ENCODE data around the gene ITGAX. TPM values are rescaled to one million over a fixed set of nuclear protein-coding genes. Genes with fewer than 3 reads are reported as not detected.
"Not testable (repeated sequence)": the region's sequence is repeated elsewhere in the genome, so short reads cannot be mapped to it uniquely, and the experiment has no call there.

ITGAX gene
- total RNA-seq, 2 donors from 2014 or later = 4.6 to 16.0 TPM

DNA sequence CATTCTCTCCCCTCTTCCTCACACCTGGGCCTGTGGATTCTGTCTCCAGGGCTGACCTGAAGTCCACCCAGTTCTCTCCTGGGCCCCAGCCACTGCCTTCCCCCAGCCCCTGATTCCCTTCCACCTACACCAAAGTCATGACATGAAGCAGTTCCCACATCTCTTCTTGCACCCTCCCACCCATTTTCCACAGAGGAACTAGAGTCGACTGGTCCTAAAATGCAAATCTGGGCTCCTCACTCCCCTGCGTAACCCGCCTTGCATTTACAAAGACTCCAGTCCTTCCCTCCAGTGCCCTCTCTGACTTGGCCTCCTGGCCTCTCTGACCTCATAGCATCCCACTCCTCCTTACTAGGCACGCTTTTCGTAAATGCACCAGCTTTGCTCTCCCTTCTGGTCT, 58.4 kb downstream of the ITGAX start:
- DNase-seq (no peak), ATAC-seq (no peak)
- H3K9me3 ChIP-seq (ENCODE audit: control insufficient read depth, low read length, poor library complexity, severe bottlenecking) = no peaks in the 10 kb centered on the region
- no peak overlapping the region for H3K4me3 Mint-ChIP-seq
- H3K36me3 Mint-ChIP-seq (ENCODE audit: low read depth) = peaks cover 3% of the 10 kb centered on the region
- peaks cover 5% of the 10 kb centered on the region for H3K4me1 Mint-ChIP-seq
- H3K27me3 Mint-ChIP-seq = peaks cover 49% of the 10 kb centered on the region
- peak overlapping the region; percentile 51 for H3K27ac Mint-ChIP-seq

DNA sequence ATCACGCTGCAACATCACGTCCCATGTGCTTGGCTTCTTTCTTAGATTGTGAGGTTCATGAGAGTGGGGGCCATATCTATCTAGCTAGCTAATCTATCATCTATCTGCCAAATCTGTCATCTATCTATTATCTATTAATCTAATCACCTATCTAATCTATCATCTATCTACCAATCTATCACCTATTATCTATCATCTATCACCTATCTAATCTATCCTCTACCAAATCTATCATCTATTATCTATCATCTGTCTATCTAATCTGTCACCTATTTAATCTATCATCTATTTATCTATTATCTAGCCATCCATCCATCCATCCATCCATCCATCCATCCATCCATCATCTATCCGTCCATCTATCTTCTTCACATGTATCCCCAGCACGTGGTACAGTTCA, 59.0 kb downstream of the ITGAX start:
- DNase-seq (no peak), ATAC-seq (no peak)
- peaks cover 5% of the 10 kb centered on the region for H3K4me1 Mint-ChIP-seq
- peaks cover 2% of the 10 kb centered on the region for H3K36me3 Mint-ChIP-seq (ENCODE audit: low read depth)
- H3K27ac Mint-ChIP-seq = peak overlapping the region; percentile 51
- peaks cover 44% of the 10 kb centered on the region for H3K27me3 Mint-ChIP-seq
- H3K9me3 ChIP-seq (ENCODE audit: control insufficient read depth, low read length, poor library complexity, severe bottlenecking) = no peaks in the 10 kb centered on the region
- H3K4me3 Mint-ChIP-seq = no peak overlapping the region

- no peak for ATAC-seq
- no peak for DNase-seq
- Mint-ChIP-seq H3K27me3 (peaks cover 39% of the 10 kb centered on the region), H3K36me3 (ENCODE audit: low read depth) (peaks cover 2% of the 10 kb centered on the region), H3K27ac (no peak overlapping the region), H3K4me1 (peaks cover 5% of the 10 kb centered on the region), H3K4me3 (no peak overlapping the region)
- no peaks in the 10 kb centered on the region for H3K9me3 ChIP-seq (ENCODE audit: control insufficient read depth, low read length, poor library complexity, severe bottlenecking)
These were observed 59.7 kb downstream of the ITGAX start for GRCh38 chr16:31414706-31415105.

DNA sequence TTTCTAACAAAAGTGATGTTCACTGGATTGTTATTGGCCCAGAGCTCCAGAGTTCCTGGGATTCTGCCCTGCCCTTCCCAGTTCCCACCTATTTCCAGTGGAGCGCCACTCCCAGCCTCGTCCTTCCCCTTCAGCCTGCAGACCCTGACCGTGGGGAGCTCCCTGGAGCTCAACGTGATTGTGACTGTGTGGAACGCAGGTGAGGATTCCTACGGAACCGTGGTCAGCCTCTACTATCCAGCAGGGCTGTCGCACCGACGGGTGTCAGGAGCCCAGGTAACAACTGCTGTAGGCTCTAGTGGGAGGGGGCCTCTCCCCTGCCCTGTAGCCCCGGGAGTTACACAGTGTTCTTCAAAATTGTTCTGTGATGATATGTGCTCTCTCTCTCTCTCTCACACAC, 61.4 kb downstream of the ITGAX start:
- peaks cover 5% of the 10 kb centered on the region for H3K4me1 Mint-ChIP-seq
- H3K9me3 ChIP-seq (ENCODE audit: control insufficient read depth, low read length, poor library complexity, severe bottlenecking) = no peaks in the 10 kb centered on the region
- no peak overlapping the region for H3K4me3 Mint-ChIP-seq
- no peak for ATAC-seq
- DNase-seq = no peak
- peaks cover 2% of the 10 kb centered on the region for H3K36me3 Mint-ChIP-seq (ENCODE audit: low read depth)
- H3K27ac Mint-ChIP-seq = no peak overlapping the region
- peaks cover 38% of the 10 kb centered on the region for H3K27me3 Mint-ChIP-seq

- H3K4me3 Mint-ChIP-seq; H3K36me3 Mint-ChIP-seq (ENCODE audit: low read depth); DNase-seq; H3K27ac Mint-ChIP-seq; H3K4me1 Mint-ChIP-seq; H3K9me3 ChIP-seq (ENCODE audit: control insufficient read depth, low read length, poor library complexity, severe bottlenecking); ATAC-seq: not testable (repeated sequence)
- H3K27me3 Mint-ChIP-seq = peaks cover 38% of the 10 kb centered on the region
These were observed 62.1 kb downstream of the ITGAX start for GRCh38 chr16:31417036-31417435.

DNA sequence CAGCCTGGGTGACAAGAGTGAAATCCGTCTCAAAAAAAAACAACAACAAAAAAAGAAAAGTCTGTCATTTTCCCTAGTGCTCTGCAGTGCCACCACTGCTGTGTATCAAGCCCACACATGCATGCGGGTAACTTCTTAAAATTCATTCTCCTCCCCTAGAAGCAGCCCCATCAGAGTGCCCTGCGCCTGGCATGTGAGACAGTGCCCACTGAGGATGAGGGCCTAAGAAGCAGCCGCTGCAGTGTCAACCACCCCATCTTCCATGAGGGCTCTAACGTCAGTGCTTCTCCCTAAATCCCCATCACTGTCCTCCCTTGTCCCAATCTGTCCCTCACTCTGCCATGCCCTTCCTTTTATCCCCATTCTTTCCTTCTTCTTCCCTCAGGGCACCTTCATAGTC, 62.9 kb downstream of the ITGAX start:
- Mint-ChIP-seq H3K27me3 (peaks cover 35% of the 10 kb centered on the region), H3K27ac (no peak overlapping the region), H3K4me3 (no peak overlapping the region), H3K4me1 (peaks cover 5% of the 10 kb centered on the region), H3K36me3 (ENCODE audit: low read depth) (no peaks in the 10 kb centered on the region)
- H3K9me3 ChIP-seq (ENCODE audit: control insufficient read depth, low read length, poor library complexity, severe bottlenecking) = no peaks in the 10 kb centered on the region
- DNase-seq (no peak), ATAC-seq (no peak)

GRCh38 chr16:31420037-31420436, 65.1 kb downstream of the ITGAX start:
- H3K9me3 ChIP-seq (ENCODE audit: control insufficient read depth, low read length, poor library complexity, severe bottlenecking) = no peaks in the 10 kb centered on the region
- Mint-ChIP-seq H3K27me3 (peaks cover 35% of the 10 kb centered on the region), H3K27ac (no peak overlapping the region), H3K4me1 (peaks cover 6% of the 10 kb centered on the region), H3K36me3 (ENCODE audit: low read depth) (no peaks in the 10 kb centered on the region), H3K4me3 (no peak overlapping the region)
- DNase-seq (no peak), ATAC-seq (no peak)

GRCh38 chr16:31421587-31421986, 66.6 kb downstream of the ITGAX start:
- ATAC-seq (no peak), DNase-seq (no peak)
- Mint-ChIP-seq H3K36me3 (ENCODE audit: low read depth) (no peaks in the 10 kb centered on the region), H3K27me3 (peaks cover 29% of the 10 kb centered on the region), H3K4me3 (no peak overlapping the region), H3K4me1 (peaks cover 6% of the 10 kb centered on the region), H3K27ac (no peak overlapping the region)
- H3K9me3 ChIP-seq (ENCODE audit: control insufficient read depth, low read length, poor library complexity, severe bottlenecking) = no peaks in the 10 kb centered on the region

- H3K9me3 ChIP-seq (ENCODE audit: control insufficient read depth, low read length, poor library complexity, severe bottlenecking) = no peaks in the 10 kb centered on the region
- H3K27ac Mint-ChIP-seq = no peak overlapping the region
- peaks cover 28% of the 10 kb centered on the region for H3K27me3 Mint-ChIP-seq
- no peaks in the 10 kb centered on the region for H3K36me3 Mint-ChIP-seq (ENCODE audit: low read depth)
- ATAC-seq = no peak
- peaks cover 6% of the 10 kb centered on the region for H3K4me1 Mint-ChIP-seq
- H3K4me3 Mint-ChIP-seq = no peak overlapping the region
- no peak for DNase-seq
These were observed 68.3 kb downstream of the ITGAX start for GRCh38 chr16:31423241-31423640.

DNA sequence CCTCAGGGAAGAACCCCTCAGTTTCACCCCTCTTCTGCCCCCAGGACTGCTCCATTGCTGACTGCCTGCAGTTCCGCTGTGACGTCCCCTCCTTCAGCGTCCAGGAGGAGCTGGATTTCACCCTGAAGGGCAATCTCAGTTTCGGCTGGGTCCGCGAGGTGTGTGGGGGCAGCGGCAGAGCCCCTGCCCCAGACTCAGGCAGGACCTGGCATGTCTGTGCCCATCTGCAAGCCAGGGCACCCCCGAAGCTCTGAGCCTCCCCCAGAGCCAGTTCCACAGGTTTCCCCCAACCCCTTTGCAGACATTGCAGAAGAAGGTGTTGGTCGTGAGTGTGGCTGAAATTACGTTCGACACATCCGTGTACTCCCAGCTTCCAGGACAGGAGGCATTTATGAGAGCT, 68.8 kb downstream of the ITGAX start:
- Mint-ChIP-seq H3K36me3 (ENCODE audit: low read depth) (no peaks in the 10 kb centered on the region), H3K4me1 (peaks cover 6% of the 10 kb centered on the region), H3K4me3 (no peak overlapping the region), H3K27me3 (peaks cover 28% of the 10 kb centered on the region), H3K27ac (no peak overlapping the region)
- no peaks in the 10 kb centered on the region for H3K9me3 ChIP-seq (ENCODE audit: control insufficient read depth, low read length, poor library complexity, severe bottlenecking)
- DNase-seq (no peak), ATAC-seq (no peak)

GRCh38 chr16:31427441-31428278, 72.7 kb downstream of the ITGAX start:
- Mint-ChIP-seq H3K4me3 (peak overlapping the region; percentile 53), H3K36me3 (ENCODE audit: low read depth) (no peaks in the 10 kb centered on the region), H3K4me1 (peaks cover 6% of the 10 kb centered on the region), H3K27me3 (peaks cover 22% of the 10 kb centered on the region), H3K27ac (no peak overlapping the region)
- H3K9me3 ChIP-seq (ENCODE audit: control insufficient read depth, low read length, poor library complexity, severe bottlenecking) = no peaks in the 10 kb centered on the region
- ATAC-seq (peak; percentile 59), DNase-seq (peak; percentile 47 to 51 (median 51))

DNA sequence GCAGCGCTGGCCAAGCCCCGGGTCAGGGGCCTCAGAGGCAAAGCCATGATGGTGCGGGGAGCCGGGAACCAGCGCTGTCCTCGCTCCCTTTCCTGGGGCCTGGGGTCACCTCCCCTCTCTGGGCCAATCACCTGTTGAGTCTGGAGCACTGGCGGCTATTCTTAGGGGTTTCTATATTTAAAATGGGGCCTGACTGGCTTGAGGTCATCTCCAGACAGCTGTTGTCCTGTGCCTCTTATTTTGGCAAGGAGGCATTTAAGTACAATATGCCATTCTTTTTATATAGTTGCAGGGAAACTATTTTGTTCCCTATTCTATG, 73.3 kb downstream of the ITGAX start, which contains the start of gene COX6A2:
TSS of gene COX6A2 (minus strand) at position 82 of the 319 bp plus-strand sequence. CDS start at position 47, 35 bp downstream.
- Mint-ChIP-seq H3K4me1 (peaks cover 6% of the 10 kb centered on the region), H3K36me3 (ENCODE audit: low read depth) (no peaks in the 10 kb centered on the region), H3K27me3 (peaks cover 21% of the 10 kb centered on the region), H3K4me3 (peak within 1 kb of the TSS; percentile 53), H3K27ac (no peak within 1 kb of the TSS)
- ATAC-seq (no peak), DNase-seq (no peak)
- H3K9me3 ChIP-seq (ENCODE audit: control insufficient read depth, low read length, poor library complexity, severe bottlenecking) = no peaks in the 10 kb centered on the region

GRCh38 chr16:31428638-31429247, 73.8 kb downstream of the ITGAX start:
- H3K27ac Mint-ChIP-seq = no peak overlapping the region

GRCh38 chr16:31429314-31429713, 74.3 kb downstream of the ITGAX start:
- ATAC-seq (no peak), DNase-seq (no peak)
- Mint-ChIP-seq H3K36me3 (ENCODE audit: low read depth) (no peaks in the 10 kb centered on the region), H3K27me3 (peaks cover 10% of the 10 kb centered on the region), H3K4me3 (no peak overlapping the region), H3K4me1 (no peaks in the 10 kb centered on the region), H3K27ac (no peak overlapping the region)
- no peaks in the 10 kb centered on the region for H3K9me3 ChIP-seq (ENCODE audit: control insufficient read depth, low read length, poor library complexity, severe bottlenecking)

More at GRCh38 chr16:31428638-31429247, 73.8 kb downstream of the ITGAX start:
- DNase-seq = no peak
- no peaks in the 10 kb centered on the region for H3K36me3 Mint-ChIP-seq (ENCODE audit: low read depth)
- no peak for ATAC-seq
- H3K4me3 Mint-ChIP-seq = no peak overlapping the region
- H3K4me1 Mint-ChIP-seq = peaks cover 2% of the 10 kb centered on the region
- H3K27me3 Mint-ChIP-seq = peaks cover 16% of the 10 kb centered on the region
- H3K9me3 ChIP-seq (ENCODE audit: control insufficient read depth, low read length, poor library complexity, severe bottlenecking) = no peaks in the 10 kb centered on the region

Data from T-helper 17 cell (primary cell).